Astrocyte (in vitro differentiated cells and primary cell): ENCODE measurements around the gene SCLY.

Source experiments
- EZH2 ChIP-seq: IDR thresholded peaks from 2 replicates; pipeline ENCODE4 v1.6.1; 2012; ENCODE audit warnings: mild to moderate bottlenecking, low read length, inconsistent platforms; ENCODE audit not compliant: insufficient read depth
- TF ChIP-seq, protein P1 (sequence below): IDR thresholded peaks from 2 replicates; pipeline ENCODE4 v1.5.1; 2011; ENCODE audit warnings: low read depth, mild to moderate bottlenecking, inconsistent platforms, low read length, moderate library complexity; ENCODE audit not compliant: insufficient read depth

GRCh38 chr2:238108423-238109183 is 47.8 kb downstream of the SCLY start:
- TF ChIP-seq, protein P1, sequence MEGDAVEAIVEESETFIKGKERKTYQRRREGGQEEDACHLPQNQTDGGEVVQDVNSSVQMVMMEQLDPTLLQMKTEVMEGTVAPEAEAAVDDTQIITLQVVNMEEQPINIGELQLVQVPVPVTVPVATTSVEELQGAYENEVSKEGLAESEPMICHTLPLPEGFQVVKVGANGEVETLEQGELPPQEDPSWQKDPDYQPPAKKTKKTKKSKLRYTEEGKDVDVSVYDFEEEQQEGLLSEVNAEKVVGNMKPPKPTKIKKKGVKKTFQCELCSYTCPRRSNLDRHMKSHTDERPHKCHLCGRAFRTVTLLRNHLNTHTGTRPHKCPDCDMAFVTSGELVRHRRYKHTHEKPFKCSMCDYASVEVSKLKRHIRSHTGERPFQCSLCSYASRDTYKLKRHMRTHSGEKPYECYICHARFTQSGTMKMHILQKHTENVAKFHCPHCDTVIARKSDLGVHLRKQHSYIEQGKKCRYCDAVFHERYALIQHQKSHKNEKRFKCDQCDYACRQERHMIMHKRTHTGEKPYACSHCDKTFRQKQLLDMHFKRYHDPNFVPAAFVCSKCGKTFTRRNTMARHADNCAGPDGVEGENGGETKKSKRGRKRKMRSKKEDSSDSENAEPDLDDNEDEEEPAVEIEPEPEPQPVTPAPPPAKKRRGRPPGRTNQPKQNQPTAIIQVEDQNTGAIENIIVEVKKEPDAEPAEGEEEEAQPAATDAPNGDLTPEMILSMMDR: no peak
- TF ChIP-seq EZH2: no peak
